ENCODE measurements around the gene ANKRD13C.

DNA sequence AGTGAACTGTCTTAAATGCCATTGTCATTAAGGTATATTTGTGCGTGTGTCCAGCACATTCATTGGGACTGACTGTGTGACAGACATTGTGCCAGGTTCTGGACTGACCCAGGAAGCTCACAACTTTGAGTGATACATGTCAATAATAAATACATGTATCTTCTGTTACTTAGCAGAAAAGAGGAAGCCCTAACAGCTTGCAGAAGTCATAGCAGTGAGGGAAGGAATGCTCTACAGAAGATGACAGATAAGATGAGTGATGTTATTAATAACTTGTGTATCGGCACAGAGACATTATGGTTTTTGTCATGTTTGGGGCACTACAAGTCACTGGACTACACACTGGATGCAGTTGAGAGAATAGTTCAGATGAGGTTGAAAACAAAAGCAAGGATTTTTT lies 134.5 kb downstream of the ANKRD13C start:
- TF ChIP-seq EP300 (IDR thresholded peaks at IDR 0.05) (no peak), POLR2AphosphoS5 (IDR thresholded peaks at IDR 0.05) (no peak)
- TF ChIP-seq, protein P1, sequence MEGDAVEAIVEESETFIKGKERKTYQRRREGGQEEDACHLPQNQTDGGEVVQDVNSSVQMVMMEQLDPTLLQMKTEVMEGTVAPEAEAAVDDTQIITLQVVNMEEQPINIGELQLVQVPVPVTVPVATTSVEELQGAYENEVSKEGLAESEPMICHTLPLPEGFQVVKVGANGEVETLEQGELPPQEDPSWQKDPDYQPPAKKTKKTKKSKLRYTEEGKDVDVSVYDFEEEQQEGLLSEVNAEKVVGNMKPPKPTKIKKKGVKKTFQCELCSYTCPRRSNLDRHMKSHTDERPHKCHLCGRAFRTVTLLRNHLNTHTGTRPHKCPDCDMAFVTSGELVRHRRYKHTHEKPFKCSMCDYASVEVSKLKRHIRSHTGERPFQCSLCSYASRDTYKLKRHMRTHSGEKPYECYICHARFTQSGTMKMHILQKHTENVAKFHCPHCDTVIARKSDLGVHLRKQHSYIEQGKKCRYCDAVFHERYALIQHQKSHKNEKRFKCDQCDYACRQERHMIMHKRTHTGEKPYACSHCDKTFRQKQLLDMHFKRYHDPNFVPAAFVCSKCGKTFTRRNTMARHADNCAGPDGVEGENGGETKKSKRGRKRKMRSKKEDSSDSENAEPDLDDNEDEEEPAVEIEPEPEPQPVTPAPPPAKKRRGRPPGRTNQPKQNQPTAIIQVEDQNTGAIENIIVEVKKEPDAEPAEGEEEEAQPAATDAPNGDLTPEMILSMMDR (IDR thresholded peaks at IDR 0.05): no peak
